Stimulated activated CD8-positive, alpha-beta memory T cell treated with anti-CD3 and anti-CD28 coated beads, Interleukin-7, amount 100 ng/mL, for 1 hour (primary cell): Measurements from ENCODE around the gene EPHB6.

Experiments used
- DNase-seq, 2 donors: peaks; one replicate each; pipeline ENCODE4 v3.0.0-alpha.2; 2020; ENCODE audit warnings: low read depth in 2 of 2

The EPHB6 gene

GRCh38 chr7:142835487-142835886, 19.4 kb upstream of the EPHB6 start:
- no peak for DNase-seq

GRCh38 chr7:142836426-142836825, 18.4 kb upstream of the EPHB6 start:
- no peak for DNase-seq

GRCh38 chr7:142838461-142839213, 16.2 kb upstream of the EPHB6 start:
- no peak for DNase-seq

GRCh38 chr7:142842251-142842766, 12.6 kb upstream of the EPHB6 start:
- no peak for DNase-seq

- no peak for DNase-seq
Observed at GRCh38 chr7:142847353-142847752, 7.5 kb upstream of the EPHB6 start.

GRCh38 chr7:142851269-142851668, 3.6 kb upstream of the EPHB6 start:
- DNase-seq, result no peak

GRCh38 chr7:142851919-142852318, 3.0 kb upstream of the EPHB6 start:
- no peak for DNase-seq

- peak; percentile 23 to 29 for DNase-seq
Observed at GRCh38 chr7:142853739-142854371, 1.0 kb upstream of the EPHB6 start.

GRCh38 chr7:142855114-142855743, 353 bp downstream of the EPHB6 start:
- no peak for DNase-seq

- DNase-seq, result no peak
Observed at GRCh38 chr7:142855756-142856564, 1.1 kb downstream of the EPHB6 start.

- no peak for DNase-seq
Observed at GRCh38 chr7:142856565-142857245, 1.8 kb downstream of the EPHB6 start.

- DNase-seq, result no peak
Observed at GRCh38 chr7:142857625-142858024, 2.7 kb downstream of the EPHB6 start.

- no peak for DNase-seq
Observed at GRCh38 chr7:142859411-142859810, 4.5 kb downstream of the EPHB6 start.

- no peak for DNase-seq
Observed at GRCh38 chr7:142859829-142860228, 5.0 kb downstream of the EPHB6 start.

- DNase-seq, result no peak
Observed at GRCh38 chr7:142860968-142861367, 6.1 kb downstream of the EPHB6 start.

- DNase-seq, result no peak
Observed at GRCh38 chr7:142862351-142862750, 7.5 kb downstream of the EPHB6 start.

- no peak for DNase-seq
Observed at GRCh38 chr7:142862786-142863400, 8.0 kb downstream of the EPHB6 start.

GRCh38 chr7:142863891-142864685, 9.2 kb downstream of the EPHB6 start:
- no peak for DNase-seq

- DNase-seq, result no peak
Observed at GRCh38 chr7:142864980-142865747, 10.3 kb downstream of the EPHB6 start.
